LNCAP (cell line): ENCODE data around the gene SOS2.

Source experiments
- TF ChIP-seq, protein P1 (sequence below): fragments of 450-650 bp; IDR thresholded peaks from 2 replicates; pipeline ENCODE4 v1.5.1; 2017; ENCODE audit warnings: mild to moderate bottlenecking

The SOS2 gene

DNA sequence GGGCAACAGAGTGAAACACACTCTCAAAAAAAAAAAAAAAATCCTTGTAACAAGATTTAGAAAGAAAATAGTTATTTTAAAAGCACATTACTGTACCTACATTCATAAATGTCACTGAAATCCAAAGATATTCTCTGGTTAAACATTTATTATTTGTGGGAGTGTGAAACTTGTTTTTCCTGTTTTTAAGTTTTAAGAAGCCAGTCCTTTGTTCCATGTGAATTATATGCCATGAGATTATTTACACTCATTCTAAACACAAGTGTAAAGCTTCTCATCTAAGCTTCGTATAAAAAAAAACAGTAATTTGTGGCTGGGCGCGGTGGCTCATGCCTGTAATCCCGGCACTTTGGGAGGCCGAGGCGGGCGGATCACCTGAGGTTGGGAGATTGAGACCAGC, 130.0 kb downstream of the SOS2 start:
- TF ChIP-seq, protein P1, sequence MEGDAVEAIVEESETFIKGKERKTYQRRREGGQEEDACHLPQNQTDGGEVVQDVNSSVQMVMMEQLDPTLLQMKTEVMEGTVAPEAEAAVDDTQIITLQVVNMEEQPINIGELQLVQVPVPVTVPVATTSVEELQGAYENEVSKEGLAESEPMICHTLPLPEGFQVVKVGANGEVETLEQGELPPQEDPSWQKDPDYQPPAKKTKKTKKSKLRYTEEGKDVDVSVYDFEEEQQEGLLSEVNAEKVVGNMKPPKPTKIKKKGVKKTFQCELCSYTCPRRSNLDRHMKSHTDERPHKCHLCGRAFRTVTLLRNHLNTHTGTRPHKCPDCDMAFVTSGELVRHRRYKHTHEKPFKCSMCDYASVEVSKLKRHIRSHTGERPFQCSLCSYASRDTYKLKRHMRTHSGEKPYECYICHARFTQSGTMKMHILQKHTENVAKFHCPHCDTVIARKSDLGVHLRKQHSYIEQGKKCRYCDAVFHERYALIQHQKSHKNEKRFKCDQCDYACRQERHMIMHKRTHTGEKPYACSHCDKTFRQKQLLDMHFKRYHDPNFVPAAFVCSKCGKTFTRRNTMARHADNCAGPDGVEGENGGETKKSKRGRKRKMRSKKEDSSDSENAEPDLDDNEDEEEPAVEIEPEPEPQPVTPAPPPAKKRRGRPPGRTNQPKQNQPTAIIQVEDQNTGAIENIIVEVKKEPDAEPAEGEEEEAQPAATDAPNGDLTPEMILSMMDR = no peak

DNA sequence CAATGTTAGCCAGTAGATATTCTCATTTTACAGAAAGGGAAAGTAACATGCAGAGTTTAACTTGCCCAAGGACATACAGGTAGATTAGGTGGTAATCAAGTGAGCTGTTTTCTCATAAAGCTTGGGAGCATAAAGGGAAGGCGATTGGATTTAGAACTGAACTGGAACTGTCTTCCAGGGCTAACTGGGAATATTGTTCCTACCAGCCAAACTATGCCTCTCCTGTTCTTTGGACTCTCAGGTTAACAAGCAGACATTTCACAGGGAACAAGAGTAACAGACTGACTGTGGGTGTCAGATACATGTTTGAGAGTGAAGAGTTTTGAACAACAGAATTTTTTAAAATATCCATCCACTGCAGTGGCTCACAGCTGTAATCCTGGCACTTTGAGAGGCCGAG, 130.6 kb downstream of the SOS2 start:
- TF ChIP-seq, protein P1 = no peak

DNA sequence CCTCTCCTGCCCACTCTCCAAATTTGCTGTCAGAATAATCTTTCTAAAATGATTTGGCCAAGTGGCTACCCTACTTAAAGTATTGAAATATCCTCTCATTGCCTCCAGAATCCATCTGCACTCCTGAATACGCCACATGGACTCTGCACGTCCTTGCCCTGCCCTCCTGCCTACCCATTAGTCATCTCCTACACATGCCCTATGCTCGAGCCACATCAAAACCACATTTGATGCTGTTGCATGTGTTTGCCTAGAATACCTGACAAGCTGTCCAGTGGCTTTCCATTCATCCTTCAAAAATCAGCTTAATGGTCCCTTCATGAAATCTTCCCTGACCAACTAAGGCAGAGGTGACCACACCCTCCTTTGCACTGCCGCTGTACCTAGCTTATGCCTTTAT, 132.0 kb downstream of the SOS2 start:
- TF ChIP-seq, protein P1 = no peak

DNA sequence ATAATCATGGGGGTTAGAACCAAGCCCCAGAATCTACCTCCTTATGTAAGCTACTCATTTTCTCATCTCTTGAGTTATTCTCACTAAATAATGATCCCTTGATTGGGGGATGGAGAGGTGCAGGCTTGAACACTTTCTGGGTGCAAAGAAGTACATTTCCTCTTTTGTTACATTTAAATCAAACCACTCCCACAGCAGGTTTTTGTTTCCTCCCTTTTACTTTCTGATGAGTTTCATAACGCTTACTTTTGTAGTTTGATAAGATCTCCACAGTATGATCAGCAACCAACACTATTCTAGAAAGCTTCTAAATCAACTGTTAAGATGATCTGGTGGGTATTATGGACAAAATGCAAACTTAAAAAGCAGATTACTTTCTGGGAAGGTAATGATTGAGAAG, 135.5 kb downstream of the SOS2 start:
- TF ChIP-seq, protein P1 = no peak

DNA sequence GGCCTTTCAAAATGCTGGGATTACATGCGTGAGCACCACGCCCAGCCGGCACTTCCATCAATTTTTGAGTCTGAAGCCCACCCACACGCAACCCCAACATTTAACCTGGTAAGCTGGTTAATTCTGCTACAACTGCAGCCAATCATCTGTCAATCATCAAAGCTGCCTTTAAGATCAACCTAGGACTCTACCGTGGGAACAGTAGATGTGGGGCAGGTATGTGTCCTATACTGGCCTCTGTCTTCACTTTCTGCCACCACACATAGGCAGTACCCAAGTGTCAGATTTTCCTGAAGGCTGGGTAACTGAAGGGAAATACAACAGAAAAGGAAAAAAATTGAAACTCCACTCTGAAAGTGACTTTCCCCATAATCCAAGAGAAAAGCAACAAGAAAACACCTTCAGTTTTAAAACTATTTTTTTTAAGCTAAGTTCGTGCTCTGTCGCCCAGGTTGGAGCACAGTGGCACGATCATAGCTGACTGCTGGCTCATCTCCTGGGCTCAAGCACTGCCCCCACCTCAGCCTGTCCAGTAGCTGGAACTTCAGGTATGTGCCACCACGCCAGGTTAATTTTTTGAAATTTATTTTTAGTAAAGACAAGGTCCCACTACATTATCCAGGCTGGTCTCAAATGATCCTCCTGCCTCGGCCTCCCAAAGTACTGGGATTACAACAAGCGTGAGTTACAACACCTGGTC, 137.2 kb downstream of the SOS2 start:
- TF ChIP-seq, protein P1 = no peak

DNA sequence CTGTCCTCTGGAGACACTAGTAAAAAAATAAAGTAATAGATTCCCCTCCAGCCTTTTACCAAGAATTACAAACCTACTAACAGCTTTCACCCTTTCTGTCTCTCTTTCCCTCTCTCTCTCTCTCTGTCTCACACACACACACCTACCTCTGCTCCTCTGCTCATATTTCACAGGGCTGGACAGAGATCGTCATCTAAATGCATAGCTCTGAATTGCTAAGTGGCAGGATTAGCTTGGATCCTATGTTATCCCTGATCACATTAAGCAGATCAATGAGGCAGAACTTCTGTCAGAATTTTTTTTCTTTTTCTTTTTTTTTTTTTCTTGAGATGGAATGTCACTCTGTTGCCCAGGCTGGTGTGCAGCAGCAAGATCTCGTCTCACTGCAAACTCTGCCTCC, 137.9 kb downstream of the SOS2 start:
- TF ChIP-seq, protein P1 = no peak

DNA sequence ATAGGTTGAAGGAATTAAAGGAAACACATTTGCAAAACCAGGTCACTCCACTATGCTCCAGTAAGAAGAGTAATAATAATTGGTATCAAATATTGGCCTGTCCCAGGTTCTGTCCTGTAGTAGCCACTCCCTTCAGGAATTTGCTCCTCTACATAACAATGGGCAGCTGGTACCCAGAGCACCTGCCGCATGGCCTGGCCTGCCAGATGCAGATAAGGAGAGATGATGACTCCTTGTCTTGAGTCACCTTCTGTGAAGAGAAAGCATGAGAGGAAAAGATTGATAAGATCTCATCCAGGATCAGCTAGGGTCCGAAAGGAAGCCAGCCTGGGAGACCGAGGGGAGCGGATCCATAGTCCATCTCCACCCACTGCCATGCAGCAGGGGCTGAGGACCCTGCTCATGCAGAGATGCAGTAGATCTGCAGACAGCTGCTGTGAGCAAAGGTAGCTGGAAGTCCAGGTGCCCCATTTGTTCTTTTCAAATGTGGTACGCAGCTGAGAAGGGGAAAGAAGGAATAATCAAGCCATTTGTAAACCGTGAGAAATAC, 139.3 kb downstream of the SOS2 start:
- TF ChIP-seq, protein P1 = no peak
